Fibroblast of lung (primary cell): Measurements from ENCODE around the gene PSG1. TPM values are rescaled to one million over a fixed set of nuclear protein-coding genes. Genes with fewer than 3 reads are reported as not detected.
A peak's percentile ranks its signal among the peaks of the same experiment; 100 is the strongest.
"Not testable (repeated sequence)": the region's sequence is repeated elsewhere in the genome, so short reads cannot be mapped to it uniquely, and the experiment has no call there.

Experiments
- DNase-seq, 2 donors: peaks; one replicate each; pipeline versions ENCODE4 v3.0.0 to v3.0.0-alpha.2; 2010; ENCODE audit warnings: low read depth in 2 of 2
- H2AFZ ChIP-seq: 2 replicates; pipeline ENCODE4 v1.5.1; 2012; ENCODE audit warnings: low read length, control low read depth, inconsistent platforms
- H3K27ac ChIP-seq: 2 replicates; pipeline ENCODE4 v1.5.1; 2011; ENCODE audit warnings: low read length, control low read depth; ENCODE audit not compliant: insufficient read depth
- H3K27me3 ChIP-seq: 2 replicates; pipeline ENCODE4 v1.5.1; 2011; ENCODE audit warnings: mild to moderate bottlenecking, low read length; ENCODE audit not compliant: control insufficient read depth, insufficient read depth
- H3K36me3 ChIP-seq: 2 replicates; pipeline ENCODE4 v1.5.1; 2011; ENCODE audit warnings: low read length; ENCODE audit not compliant: control insufficient read depth, insufficient read depth
- H3K4me1 ChIP-seq: 2 replicates; pipeline ENCODE4 v1.5.1; 2011; ENCODE audit warnings: low read length; ENCODE audit not compliant: control insufficient read depth, insufficient read depth; ENCODE audit errors: extremely low read depth
- H3K4me2 ChIP-seq: 2 replicates; pipeline ENCODE4 v1.5.1; 2011; ENCODE audit warnings: low read length, control low read depth; ENCODE audit not compliant: insufficient read depth; ENCODE audit errors: extremely low read depth
- H3K4me3 ChIP-seq, 4 experiments: fragments of 200-600 bp in 1 of 4; sonication (generic) in 1 of 4; replicated peaks in 1 of 4; 2 replicates each; pipeline ENCODE4 v1.5.1; 2011 to 2016; ENCODE audit warnings: low read length in 4 of 4, low read depth in 3 of 4, mild to moderate bottlenecking in 3 of 4, control low read depth in 2 of 4, inconsistent platforms in 1 of 4, mixed read lengths in 1 of 4; ENCODE audit not compliant: insufficient read depth in 1 of 4; ENCODE audit errors: control extremely low read depth in 1 of 4
- H3K79me2 ChIP-seq: 2 replicates; pipeline ENCODE4 v1.5.1; 2012; ENCODE audit warnings: mild to moderate bottlenecking, low read length, inconsistent platforms; ENCODE audit not compliant: control insufficient read depth, insufficient read depth
- H3K9ac ChIP-seq: 2 replicates; pipeline ENCODE4 v1.5.1; 2011; ENCODE audit warnings: mild to moderate bottlenecking, low read length, control low read depth; ENCODE audit not compliant: insufficient read depth
- H3K9me3 ChIP-seq: 2 replicates; pipeline ENCODE4 v1.5.1; 2012; ENCODE audit warnings: low read depth, low read length; ENCODE audit not compliant: control insufficient read depth, insufficient read depth
- H4K20me1 ChIP-seq: 2 replicates; pipeline ENCODE4 v1.5.1; 2011; ENCODE audit warnings: low read length; ENCODE audit not compliant: control insufficient read depth, insufficient read depth; ENCODE audit errors: extremely low read depth
- polyA plus RNA-seq, 2 donors: library from polyadenylated mRNA; depleted of rRNA in 1 of 2; stranded (reverse) in 1 of 2; unstranded in 1 of 2; fragments of >200 nt; gene quantifications; 2 replicates each; pipeline ENCODE4 v1.2.1, GENCODE V29; 2011 to 2012; ENCODE audit warnings: missing spikeins in 1 of 2
- total RNA-seq: library from RNA; depleted of rRNA; stranded (reverse); fragments of >200 nt; gene quantifications from 2 replicates; pipeline ENCODE4 v1.2.1, GENCODE V29; 2014

The PSG1 gene
- total and polyA plus RNA-seq, 2 donors (not counting 1 experiment from before 2014, with no cell fraction given) = 1.3 to 16.4 TPM

- H3K27ac ChIP-seq, DNase-seq, H3K9me3 ChIP-seq, H3K79me2 ChIP-seq, H4K20me1 ChIP-seq, H3K4me1 ChIP-seq, H2AFZ ChIP-seq, H3K4me2 ChIP-seq, H3K4me3 ChIP-seq, H3K9ac ChIP-seq, H3K27me3 ChIP-seq, H3K36me3 ChIP-seq: not testable (repeated sequence)
These were observed 32.2 kb upstream of the PSG1 start for GRCh38 chr19:42911731-42912130.

GRCh38 chr19:42906162-42906561 lies 26.6 kb upstream of the PSG1 start:
- not testable (repeated sequence) for H3K9me3 ChIP-seq

DNA sequence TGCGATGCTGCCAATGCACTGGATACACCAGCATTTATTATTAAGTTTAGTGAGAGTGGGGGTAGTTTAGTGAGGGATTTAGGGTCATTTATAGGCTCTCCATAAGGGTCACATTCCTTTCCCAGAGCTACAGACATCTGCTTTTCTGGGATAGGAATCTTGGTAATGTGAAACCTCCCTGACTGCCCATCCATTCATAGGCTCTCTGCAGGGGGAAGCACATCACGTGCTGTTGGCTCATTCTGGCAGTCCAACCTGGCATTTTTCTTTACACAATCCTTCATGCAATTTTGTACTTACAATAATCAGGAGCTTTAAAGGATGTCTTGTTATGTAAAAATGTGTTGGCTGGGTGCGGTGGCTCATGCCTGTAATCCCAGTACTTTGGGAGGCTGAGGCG lies 21.0 kb upstream of the PSG1 start:
- H3K4me3 ChIP-seq, H3K27ac ChIP-seq, H3K9ac ChIP-seq, DNase-seq, H3K9me3 ChIP-seq, H3K79me2 ChIP-seq, H3K27me3 ChIP-seq, H4K20me1 ChIP-seq, H3K4me1 ChIP-seq, H2AFZ ChIP-seq, H3K36me3 ChIP-seq, H3K4me2 ChIP-seq: not testable (repeated sequence)

More at GRCh38 chr19:42906162-42906561, 26.6 kb upstream of the PSG1 start:
- not testable (repeated sequence) for H3K27ac ChIP-seq, H3K4me1 ChIP-seq, H3K4me3 ChIP-seq, H2AFZ ChIP-seq, H3K27me3 ChIP-seq, DNase-seq, H3K79me2 ChIP-seq, H3K4me2 ChIP-seq, H3K36me3 ChIP-seq, H4K20me1 ChIP-seq, H3K9ac ChIP-seq

DNA sequence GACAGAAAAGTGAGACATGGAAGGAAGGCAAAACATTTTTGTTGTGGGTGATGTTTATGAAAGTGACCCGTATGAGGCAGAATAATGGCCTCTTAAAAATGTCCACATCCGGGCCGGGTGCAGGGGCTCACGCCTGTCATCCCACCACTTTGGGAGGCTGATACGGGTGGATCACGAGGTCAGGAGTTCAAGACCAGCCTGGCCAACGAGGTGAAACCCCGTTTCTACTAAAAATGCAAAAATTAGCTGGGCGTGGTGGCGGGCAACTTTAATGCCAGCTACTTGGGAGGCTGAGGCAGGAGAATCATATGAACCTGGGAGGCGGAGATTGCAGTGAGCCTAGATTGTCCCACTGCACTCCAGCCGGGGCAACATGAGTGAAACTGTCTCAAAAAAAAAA lies 20.2 kb upstream of the PSG1 start:
- H4K20me1 ChIP-seq, H3K4me2 ChIP-seq, H3K9ac ChIP-seq, H3K27me3 ChIP-seq, H3K9me3 ChIP-seq, H3K27ac ChIP-seq, H3K4me1 ChIP-seq, H2AFZ ChIP-seq, H3K79me2 ChIP-seq, H3K36me3 ChIP-seq, H3K4me3 ChIP-seq, DNase-seq: not testable (repeated sequence)

DNA sequence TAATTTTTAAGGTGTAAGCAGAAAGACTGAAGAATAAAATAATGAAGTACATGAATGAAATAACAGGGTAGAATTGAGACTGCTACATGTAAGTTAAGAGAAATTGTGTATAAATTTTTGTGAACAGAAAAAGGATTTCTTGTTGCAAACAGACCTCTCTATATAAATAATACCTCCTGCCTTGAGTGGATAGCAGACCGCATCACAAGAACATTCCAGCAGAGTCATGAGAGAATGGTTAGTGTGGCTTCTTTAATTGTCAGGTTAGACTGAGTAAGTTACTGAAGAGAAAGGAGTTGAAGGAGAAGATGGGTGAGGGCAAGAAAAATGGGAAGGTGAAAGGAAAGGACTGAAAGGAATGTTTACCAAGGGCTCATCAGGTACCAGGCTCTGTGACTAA lies 19.6 kb upstream of the PSG1 start:
- not testable (repeated sequence) for H3K9ac ChIP-seq, H3K79me2 ChIP-seq, DNase-seq, H2AFZ ChIP-seq, H3K27me3 ChIP-seq, H3K4me3 ChIP-seq, H3K27ac ChIP-seq, H3K9me3 ChIP-seq, H3K36me3 ChIP-seq, H4K20me1 ChIP-seq, H3K4me1 ChIP-seq, H3K4me2 ChIP-seq

DNA sequence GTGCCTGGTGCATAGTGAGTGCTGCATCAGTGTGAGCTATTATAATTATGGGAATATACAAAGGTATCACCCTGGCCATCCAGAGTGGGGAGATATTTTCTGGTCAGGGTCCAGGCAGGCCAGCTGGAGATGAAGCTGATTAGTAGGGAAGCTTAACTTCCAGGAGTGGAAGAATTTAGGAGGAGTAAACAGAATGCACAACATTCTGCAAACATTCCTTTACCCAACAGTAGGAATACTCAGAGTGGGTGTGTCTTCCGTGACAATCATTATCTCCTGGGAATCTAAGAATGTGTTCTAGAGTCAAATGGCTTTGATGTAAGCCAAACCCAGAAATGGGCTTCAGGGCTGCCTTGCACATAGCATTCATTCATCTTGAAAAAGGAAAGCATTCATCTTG lies 19.1 kb upstream of the PSG1 start:
- not testable (repeated sequence) for H3K36me3 ChIP-seq, H3K4me2 ChIP-seq, H3K79me2 ChIP-seq, H4K20me1 ChIP-seq, H3K4me1 ChIP-seq, H3K27me3 ChIP-seq, DNase-seq, H2AFZ ChIP-seq, H3K27ac ChIP-seq, H3K9me3 ChIP-seq, H3K4me3 ChIP-seq, H3K9ac ChIP-seq

GRCh38 chr19:42897729-42898128 lies 18.2 kb upstream of the PSG1 start:
- not testable (repeated sequence) for H3K4me1 ChIP-seq, H2AFZ ChIP-seq, H3K36me3 ChIP-seq, H3K79me2 ChIP-seq, H4K20me1 ChIP-seq, H3K4me2 ChIP-seq, H3K9ac ChIP-seq, H3K27ac ChIP-seq, H3K4me3 ChIP-seq, H3K9me3 ChIP-seq, H3K27me3 ChIP-seq
- DNase-seq = peak in 1 of 2 donors; percentile 5
